ENCODE results near the gene ITGB8.

DNA sequence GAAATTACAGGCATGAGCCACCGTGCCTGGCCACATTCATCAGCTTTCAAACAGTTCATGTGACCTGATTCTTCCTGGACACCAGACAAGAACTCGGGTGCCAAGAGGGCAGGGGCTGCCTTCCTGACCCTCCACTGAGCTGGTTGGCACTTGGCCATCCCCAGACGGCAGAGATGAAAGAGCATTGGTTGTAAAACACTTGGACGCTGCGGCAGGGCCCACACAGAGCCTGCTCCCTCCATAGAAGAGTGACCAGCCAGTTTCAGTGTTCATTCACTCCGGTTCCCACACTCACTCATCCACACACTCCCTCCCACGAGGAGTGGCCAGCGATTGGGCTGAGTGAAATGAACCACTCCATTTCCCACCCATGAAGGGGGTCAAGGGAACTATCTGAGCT lies 112.3 kb downstream of the ITGB8 start:
- no peak for TF ChIP-seq FOXK1 (CRISPR knock-in tag; IDR thresholded peaks at IDR 0.05)
- TF ChIP-seq IRF2 (CRISPR knock-in tag; IDR thresholded peaks at IDR 0.05; ENCODE audit: borderline replicate concordance, low read depth): no peak
- TF ChIP-seq, protein P1, sequence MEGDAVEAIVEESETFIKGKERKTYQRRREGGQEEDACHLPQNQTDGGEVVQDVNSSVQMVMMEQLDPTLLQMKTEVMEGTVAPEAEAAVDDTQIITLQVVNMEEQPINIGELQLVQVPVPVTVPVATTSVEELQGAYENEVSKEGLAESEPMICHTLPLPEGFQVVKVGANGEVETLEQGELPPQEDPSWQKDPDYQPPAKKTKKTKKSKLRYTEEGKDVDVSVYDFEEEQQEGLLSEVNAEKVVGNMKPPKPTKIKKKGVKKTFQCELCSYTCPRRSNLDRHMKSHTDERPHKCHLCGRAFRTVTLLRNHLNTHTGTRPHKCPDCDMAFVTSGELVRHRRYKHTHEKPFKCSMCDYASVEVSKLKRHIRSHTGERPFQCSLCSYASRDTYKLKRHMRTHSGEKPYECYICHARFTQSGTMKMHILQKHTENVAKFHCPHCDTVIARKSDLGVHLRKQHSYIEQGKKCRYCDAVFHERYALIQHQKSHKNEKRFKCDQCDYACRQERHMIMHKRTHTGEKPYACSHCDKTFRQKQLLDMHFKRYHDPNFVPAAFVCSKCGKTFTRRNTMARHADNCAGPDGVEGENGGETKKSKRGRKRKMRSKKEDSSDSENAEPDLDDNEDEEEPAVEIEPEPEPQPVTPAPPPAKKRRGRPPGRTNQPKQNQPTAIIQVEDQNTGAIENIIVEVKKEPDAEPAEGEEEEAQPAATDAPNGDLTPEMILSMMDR (IDR thresholded peaks at IDR 0.05): no peak
- no peak for TF ChIP-seq RELA (CRISPR knock-in tag; IDR thresholded peaks at IDR 0.05; ENCODE audit: borderline replicate concordance)
